GM20431 (cell line): ENCODE results near the gene MRTFA.
"Not testable (repeated sequence)": the region's sequence is repeated elsewhere in the genome, so short reads cannot be mapped to it uniquely, and the experiment has no call there.

ENCODE experiments used
- in situ Hi-C: fragments of 300-500 bp; cut with MseI, MboI; formaldehyde crosslinking; loops from one replicate; pipeline ENCODE4 v1.15.0; 2020; ENCODE audit warnings: low sequenced_read_pairs; ENCODE audit not compliant: unreplicated experiment

MRTFA gene

DNA sequence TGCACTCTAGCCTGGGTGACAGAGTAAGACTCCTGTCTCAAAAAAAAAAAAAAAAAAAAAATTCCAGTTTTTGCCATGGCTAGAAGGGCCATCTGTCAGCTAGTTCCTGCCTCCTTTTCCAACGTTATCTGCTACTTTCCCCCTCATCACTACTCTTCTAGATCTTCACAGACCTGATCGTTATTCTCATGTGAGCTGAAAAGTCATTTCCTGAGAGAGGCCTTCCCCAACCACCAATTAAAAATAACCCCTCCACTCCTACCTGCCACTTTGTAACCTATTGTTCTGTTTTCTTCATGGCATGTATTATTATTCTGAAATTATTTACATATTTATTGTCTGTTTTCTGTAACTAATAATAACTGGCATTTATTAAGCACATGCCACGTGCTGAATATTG, 241.9 kb downstream of the MRTFA start:
- in situ Hi-C loops = no loop called here

DNA sequence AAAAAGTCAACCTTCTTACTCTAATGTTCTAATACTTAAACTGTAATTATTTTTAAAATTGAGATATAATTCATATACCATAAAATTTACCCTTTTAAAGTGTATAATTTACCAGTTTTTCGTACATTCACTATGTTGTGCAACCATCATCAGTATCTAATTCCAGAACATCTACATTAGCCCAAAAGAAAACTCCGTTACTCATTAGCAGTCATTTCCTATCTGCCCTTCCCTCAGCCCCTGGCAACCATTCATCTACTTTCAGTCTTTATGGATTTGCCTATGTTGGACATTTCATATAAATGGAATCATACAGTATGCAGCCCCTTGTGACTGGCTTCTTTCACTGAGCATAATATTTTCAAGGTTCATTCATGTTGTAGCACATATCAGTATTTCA, 243.9 kb downstream of the MRTFA start:
- in situ Hi-C loops = no loop called here

DNA sequence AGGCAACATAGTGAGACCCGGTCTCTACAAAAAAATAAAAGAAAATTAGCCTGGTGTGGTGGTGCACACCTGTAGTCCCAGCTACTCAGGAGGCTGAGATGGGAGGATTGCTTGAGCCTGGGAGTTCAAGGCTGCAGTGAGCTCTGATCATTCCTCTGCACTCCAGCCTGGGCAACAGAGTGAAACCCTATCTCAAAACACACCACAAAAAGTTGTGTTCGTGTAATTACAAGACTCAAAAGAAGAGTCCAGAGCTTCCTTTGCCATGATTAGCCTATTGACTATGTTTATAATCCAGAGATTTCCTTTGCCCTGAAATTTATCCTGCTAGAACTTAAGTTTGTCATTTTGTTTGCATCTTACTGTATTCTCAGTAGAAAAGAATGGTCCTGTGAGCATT, 245.1 kb downstream of the MRTFA start:
- in situ Hi-C loops = no loop called here

DNA sequence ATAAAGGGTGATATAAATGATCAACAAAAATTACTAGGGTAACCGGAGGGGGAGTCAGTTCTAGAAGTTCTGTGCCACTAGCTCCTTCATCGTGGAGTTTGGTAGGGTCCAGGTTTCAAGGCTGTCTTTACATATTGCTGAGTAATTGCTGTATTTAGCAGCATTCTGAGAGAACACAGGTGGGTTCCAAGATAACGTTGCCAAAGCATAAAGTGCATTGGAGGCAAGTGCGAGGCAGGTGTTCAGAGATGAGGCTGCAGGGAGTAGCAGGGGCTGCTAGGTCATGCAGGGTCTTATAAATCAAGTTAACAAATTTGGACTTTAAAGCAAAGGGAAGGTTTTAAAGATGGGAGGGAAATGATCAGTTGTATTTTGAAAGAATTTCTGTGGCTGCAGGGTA, 248.3 kb downstream of the MRTFA start:
- in situ Hi-C loops = no loop called here

DNA sequence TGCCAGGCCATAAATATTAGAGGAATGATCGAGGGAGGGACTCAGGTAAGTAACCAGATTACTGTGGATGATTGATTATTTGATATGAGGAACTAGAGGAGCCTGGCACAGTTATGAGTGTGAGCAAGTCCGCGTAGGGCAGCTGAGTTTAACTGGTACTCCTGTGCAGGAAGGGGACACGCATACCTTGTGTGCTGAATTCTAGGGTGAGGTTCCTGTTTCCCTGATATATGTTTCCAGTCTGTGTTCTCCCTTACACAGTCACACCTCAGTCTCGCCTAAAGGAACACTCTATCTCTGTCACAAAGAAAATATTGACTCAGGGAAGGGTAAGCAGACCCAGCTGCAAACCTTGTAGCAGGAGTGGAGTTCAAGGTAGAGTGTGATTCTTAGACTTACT, 248.8 kb downstream of the MRTFA start:
- in situ Hi-C loops = no loop called here

DNA sequence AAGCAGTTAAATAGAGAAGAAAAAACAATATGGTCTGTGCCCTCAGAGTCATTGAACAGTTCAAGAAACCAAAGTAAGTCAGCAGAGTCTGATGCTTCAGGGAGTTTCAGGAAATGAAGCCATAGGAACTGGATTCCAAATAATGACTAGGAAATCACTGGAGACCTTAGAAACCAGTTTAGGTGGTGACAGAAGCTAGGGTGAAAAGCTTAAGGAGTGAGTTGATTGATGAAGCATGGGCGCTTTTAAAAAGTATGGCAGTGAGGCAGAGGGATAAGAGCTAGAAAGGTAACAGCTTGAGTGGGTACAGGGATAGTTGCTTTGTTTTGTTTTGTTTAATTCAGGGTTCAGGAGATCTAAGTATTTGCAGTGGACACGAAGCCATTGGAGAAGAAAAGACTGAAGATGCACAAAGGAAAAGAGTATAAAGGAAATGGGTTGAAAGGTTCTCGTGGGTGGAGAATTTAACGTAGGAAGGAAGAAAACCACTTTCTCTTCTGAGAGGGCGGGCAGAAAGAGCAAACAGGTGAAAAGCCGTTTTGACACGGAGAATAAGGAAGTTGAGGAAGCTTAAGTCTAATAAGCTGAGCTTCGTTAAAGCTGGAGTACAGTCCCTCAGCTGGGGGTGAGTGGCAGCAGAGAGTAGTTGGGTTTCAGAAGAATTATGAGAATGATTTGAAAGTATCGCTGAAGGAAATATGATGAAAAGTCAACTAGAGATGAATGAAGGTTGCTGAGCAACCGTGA, 251.3 kb downstream of the MRTFA start:
- in situ Hi-C loops = no loop called here

DNA sequence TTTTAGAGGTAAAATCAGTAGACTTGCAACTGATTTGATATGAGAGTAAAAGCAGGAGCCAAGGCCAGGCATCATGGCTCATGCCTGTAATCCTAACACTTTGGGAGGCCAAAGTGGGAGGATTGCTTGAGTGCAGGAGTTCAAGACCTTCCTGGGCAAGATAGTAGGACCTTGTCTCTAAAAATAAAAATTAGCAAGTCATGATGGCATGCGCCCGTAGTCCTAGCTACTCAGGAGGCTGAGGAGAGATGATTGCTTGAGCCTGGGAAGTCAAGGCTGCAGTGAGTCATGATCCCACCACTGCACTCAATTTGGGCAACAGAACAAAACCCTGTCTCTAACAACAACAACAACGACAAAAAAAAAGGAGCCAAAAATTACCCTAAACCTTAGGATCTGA, 252.6 kb downstream of the MRTFA start:
- in situ Hi-C loops = no loop called here

DNA sequence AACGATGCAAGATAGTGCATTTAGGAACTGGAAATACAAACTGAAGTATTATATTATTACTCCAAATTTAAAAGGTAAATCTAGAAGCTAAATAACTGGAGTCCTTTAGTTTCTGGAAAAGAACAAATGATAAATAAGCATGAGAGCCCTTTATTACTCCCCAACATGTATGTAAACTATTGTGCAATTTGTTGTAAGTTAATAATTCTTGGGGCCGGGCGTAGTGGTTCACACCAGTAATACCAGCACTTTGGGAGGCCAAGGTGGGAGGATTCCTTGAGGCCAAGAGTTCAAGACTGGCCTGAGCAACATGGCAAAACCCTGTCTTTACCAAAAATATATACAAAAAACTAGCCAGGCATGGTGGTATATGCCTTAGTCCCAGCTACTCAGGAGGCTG, 255.1 kb downstream of the MRTFA start:
- in situ Hi-C loops = no loop called here

DNA sequence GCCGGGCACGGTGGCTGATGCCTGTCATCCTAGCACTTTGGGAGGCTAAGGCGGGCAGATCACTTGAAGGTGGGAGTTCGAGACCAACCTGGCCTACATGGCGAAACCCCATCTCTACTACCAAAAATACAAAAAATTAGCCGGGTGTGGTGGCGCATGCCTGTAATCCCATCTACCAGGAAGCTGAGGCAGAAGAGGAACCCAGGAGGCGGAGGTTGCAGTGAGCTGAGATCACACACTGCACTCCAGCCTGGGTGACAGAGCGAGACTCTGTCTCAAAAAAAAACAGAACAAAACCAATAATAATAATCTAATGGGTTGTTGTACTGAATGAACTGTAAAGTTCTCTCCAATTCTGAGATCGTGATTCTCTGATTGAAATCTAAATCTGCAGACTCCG, 258.1 kb downstream of the MRTFA start:
- in situ Hi-C loops = not testable (repeated sequence)

DNA sequence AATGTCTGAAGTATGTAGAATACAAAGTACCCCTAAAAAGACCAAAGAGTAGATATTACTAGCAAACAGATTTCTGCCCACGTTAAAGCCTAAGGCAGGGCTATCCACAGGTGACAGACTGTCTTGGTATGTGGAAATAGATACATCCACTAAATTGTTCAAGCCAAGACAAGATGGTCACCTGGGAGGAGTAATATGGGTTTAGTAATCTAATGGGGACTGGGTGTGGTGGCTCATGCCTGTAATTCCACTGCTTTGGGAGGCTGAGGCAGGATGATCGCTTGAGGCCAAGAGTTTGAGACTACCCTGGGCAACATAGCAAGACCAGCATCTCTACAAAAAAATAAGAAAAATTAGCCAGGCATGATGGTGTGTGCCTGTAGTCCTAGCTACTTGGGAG, 258.6 kb downstream of the MRTFA start:
- in situ Hi-C loops = no loop called here

DNA sequence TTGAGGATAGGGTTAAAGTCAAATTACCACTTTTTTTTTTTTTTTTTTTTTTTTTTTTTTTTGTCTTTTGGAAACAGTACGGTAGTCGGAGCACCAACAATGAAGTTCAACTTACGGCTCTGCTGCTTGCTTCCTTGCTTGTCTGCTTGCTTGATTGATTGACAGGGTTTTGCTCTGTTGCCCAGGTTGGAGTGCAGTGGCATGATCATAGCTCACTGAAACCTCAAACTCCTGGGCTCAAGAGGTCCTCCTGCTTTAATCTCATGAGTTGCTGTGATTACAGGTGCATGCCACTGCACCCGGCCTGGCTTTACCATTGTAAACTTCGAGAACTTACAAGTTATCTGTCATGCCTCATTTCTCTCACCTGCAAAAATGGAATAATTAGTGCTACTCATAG, 260.4 kb downstream of the MRTFA start:
- in situ Hi-C loops = no loop called here

DNA sequence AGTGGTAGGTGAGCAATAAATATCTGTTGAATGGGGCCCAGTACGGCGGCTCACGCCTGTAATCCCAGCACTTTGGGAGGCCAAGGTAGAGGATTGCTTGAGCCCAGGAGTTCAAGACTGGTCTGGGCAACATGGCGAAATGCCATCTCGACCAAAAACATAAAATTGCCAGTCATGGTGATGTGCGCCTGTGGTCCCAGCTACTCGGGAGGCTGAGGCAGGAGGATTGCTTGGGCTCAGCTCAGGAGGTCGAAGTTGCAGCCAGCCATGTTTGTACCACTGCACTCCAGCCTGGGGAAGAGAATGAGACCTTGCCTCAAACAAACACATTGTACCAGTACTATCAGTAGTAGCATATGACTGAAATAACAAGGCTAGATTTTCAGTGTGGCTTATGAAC, 262.0 kb downstream of the MRTFA start:
- in situ Hi-C loops = loop anchor here (25.0 kb wide), 1 partner anchor 837 kb away; the partner anchor contains the start of gene RPS19BP1

DNA sequence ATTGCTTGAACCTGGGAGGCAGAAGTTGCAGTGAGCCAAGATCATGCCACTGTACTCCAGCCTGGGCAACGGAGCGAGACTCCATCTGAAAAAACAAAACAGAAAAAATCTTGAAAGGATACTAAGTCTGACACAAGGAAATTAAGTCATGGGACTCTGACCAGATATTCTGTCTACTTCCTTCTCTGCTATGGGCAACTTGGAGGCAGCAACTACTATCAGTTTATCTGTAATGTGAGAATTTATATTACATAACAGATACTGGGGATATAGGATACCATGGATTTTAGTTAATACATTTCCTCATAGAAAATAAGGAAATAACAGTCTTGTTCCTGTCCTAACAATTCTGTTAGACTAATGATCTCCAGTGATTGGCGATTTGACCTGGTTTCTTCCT, 267.7 kb downstream of the MRTFA start:
- in situ Hi-C loops = loop anchor here (25.0 kb wide), 1 partner anchor 832 kb away; the partner anchor contains the start of gene RPS19BP1

DNA sequence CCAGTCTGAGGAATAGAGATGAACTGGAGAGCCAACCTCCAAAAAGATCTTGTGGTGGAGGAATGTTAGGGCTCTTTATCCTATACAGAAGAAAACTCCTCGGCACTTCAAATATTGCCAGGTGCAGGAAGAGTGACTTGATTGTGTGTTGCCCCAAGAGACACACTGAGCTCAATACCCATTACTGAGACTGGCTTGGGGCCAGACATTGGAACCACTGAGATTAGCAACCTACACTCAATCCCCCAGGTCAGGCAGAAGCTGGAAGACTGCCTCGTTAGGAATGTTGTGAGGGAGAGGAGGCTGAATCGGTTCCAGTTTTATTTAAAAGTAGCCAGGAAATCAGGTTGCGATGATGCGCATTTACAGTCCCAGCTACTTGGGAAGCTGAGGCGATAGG, 268.5 kb downstream of the MRTFA start:
- in situ Hi-C loops = loop anchor here (25.0 kb wide), 1 partner anchor 831 kb away; the partner anchor contains the start of gene RPS19BP1

DNA sequence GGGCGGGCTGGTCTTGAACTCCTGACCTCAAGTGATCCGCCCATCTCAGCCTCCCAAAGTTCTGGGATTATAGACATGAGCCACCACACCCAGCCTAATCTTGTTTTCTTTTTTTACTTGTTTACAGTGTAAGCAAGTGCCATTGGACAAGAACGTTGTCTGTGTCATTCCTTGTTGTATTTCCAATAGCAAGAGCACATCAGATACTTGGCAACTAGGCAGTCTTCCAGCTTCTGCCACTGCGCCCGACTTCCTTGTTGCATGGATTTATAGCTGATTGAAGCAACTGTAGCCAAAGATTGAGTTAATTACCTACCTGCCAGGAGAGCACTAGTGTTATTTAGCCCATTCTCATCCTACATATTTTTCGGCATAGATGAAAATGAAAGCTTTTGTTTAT, 269.2 kb downstream of the MRTFA start:
- in situ Hi-C loops = loop anchor here (25.0 kb wide), 1 partner anchor 830 kb away; the partner anchor contains the start of gene RPS19BP1

DNA sequence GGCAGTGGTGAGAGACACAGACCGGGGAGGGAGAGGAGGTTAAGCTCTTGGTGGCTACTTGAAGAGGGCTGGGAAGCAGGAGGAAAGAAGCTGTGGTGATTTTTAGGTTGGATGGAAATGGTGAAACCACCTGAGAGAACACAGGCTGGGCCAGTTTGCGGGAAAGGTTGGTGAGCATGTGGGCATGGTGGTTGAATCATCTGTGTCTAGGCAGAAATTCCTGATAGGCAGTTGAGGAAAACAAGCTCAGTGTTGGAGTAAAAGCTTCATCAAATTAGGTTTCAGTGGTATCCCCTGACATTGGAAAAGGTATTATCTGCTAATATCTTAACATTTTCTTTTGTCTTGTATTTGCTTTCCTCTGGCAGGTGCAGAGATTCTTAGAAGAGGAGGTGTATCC, 270.5 kb downstream of the MRTFA start:
- in situ Hi-C loops = loop anchor here (25.0 kb wide), 1 partner anchor 829 kb away; the partner anchor contains the start of gene RPS19BP1

DNA sequence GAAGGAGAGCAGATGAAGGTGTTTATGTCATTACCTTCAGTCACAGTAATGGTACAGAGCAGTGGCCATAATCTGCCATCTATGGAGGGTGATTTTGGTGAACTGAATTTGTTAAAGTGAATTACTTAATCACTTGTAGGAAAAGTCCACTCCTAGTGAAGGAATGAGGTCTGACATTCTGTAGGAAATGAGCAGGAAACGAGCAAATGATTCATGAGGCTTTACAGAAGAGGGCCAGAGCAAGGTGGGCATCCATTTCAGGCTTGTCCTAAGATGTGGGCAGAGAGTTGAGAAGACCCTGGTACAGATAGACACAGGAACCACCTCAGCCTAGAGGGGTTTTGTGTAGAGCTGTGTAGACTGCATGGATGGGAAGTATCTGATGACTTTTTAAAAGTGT, 272.1 kb downstream of the MRTFA start:
- in situ Hi-C loops = loop anchor here (25.0 kb wide), 1 partner anchor 827 kb away; the partner anchor contains the start of gene RPS19BP1

DNA sequence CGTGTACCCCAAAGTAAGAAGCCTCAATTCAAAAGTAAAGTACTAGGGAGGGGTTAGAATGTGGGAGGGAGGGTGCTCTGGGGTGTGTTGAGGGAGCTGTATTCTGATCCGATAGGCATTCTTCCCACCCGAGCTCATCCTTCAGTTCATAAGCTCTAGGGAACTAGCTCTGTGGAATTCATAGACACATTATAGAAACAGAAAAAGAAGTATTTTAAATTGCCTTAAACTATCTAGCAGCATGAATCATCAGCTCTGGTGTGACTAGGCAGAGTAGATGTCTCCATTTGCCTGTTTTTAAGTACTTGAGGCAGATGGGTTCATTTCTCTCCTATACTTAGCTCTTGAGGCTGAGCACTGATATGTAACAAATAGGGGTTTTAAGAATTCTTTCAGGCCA, 273.5 kb downstream of the MRTFA start:
- in situ Hi-C loops = loop anchor here (25.0 kb wide), 1 partner anchor 826 kb away; the partner anchor contains the start of gene RPS19BP1

DNA sequence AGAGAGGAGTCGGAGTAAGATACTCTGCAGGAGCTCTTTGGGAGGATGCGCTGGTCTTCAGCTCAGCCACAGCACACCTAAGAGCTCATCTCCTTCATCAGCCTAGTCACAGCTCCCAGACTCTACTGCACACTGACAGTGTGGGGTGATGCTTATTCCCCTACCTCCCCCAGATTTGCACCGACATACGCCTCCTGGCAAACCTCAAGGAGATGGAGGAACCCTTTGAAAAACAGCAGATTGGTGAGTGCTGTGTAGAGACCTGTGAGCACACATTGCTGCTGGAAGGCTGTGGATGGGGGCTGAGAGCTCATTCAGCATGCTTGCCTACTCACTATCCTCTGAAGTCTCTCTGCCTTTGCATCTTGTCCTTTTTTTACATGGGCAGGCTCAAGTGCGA, 275.4 kb downstream of the MRTFA start:
- in situ Hi-C loops = loop anchor here (25.0 kb wide), 1 partner anchor 824 kb away; the partner anchor contains the start of gene RPS19BP1
